Measurements from ENCODE around the gene TRIM46. TPM values are rescaled to one million over a fixed set of nuclear protein-coding genes. Genes with fewer than 3 reads are reported as not detected.
A peak's percentile ranks its signal among the peaks of the same experiment; 100 is the strongest.

TRIM46 gene
- total RNA-seq, 1 experiment from 2014 or later: 3.8 TPM

GRCh38 chr1:155169541-155169940 lies 4.1 kb upstream of the TRIM46 start:
- DNase-seq (ENCODE audit: low read depth, low spot score) (no peak), ATAC-seq (no peak)
- Histone ChIP-seq H3K27me3 (ENCODE audit: control insufficient read depth, insufficient read depth, low read length) (no peaks in the 10 kb centered on the region), H3K4me3 (ENCODE audit: low read depth in 2 of 2, low read length in 2 of 2) (no peak overlapping the region), H3K36me3 (ENCODE audit: control insufficient read depth, insufficient read depth, low read length) (no peaks in the 10 kb centered on the region; the same call in 1 of the 2 replicates), H3K4me1 (ENCODE audit: control insufficient read depth, insufficient read depth, low read length) (peaks cover 22% of the 10 kb centered on the region), H3K9me3 (ENCODE audit: control insufficient read depth, insufficient read depth, low read depth, low read length) (no peaks in the 10 kb centered on the region), H3K27ac (ENCODE audit: low read length) (no peak overlapping the region)
- TF ChIP-seq REST (IDR thresholded peaks at IDR 0.05; ENCODE audit: insufficient read depth in 1 of 2, low read depth in 2 of 2, low read length in 1 of 2) (no peak), SIN3A (IDR thresholded peaks at IDR 0.05; ENCODE audit: borderline replicate concordance, insufficient read depth, low read depth, low read length) (no peak), POLR2AphosphoS5 (IDR thresholded peaks at IDR 0.05; ENCODE audit: low read depth, low read length) (no peak), TCF7L2 (IDR thresholded peaks at IDR 0.05; ENCODE audit: low read depth, low read length) (no peak)
- TF ChIP-seq, protein P1, sequence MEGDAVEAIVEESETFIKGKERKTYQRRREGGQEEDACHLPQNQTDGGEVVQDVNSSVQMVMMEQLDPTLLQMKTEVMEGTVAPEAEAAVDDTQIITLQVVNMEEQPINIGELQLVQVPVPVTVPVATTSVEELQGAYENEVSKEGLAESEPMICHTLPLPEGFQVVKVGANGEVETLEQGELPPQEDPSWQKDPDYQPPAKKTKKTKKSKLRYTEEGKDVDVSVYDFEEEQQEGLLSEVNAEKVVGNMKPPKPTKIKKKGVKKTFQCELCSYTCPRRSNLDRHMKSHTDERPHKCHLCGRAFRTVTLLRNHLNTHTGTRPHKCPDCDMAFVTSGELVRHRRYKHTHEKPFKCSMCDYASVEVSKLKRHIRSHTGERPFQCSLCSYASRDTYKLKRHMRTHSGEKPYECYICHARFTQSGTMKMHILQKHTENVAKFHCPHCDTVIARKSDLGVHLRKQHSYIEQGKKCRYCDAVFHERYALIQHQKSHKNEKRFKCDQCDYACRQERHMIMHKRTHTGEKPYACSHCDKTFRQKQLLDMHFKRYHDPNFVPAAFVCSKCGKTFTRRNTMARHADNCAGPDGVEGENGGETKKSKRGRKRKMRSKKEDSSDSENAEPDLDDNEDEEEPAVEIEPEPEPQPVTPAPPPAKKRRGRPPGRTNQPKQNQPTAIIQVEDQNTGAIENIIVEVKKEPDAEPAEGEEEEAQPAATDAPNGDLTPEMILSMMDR (IDR thresholded peaks at IDR 0.05): no peak
- in situ Hi-C loops (cut with HindIII; ENCODE audit: low pct_unique_long_range_greater_than_20kb, low sequenced_read_pairs) (no loop called here), intact Hi-C loops (cut with micrococcal nuclease; ENCODE audit: unreplicated experiment) (loop anchor here (2.0 kb wide), 1 partner anchor 77 kb away; no protein-coding TSS in a partner anchor)
- no TSS peak for BruUV-seq (replicated peaks)
- ChIA-PET POLR2A (no interaction called here), CTCF (interaction anchor here (0.7 to 3.3 kb wide), 4 partner anchors 24 to 84 kb away, joined by 4 to 27 read pairs (median 8); no protein-coding TSS in a partner anchor)

- no peak overlapping the region for H3K4me3 ChIP-seq (ENCODE audit: low read depth in 2 of 2, low read length in 2 of 2)
- DNase-seq (ENCODE audit: low read depth, low spot score): no peak
- ChIA-PET CTCF (interaction anchor here (0.6 to 3.3 kb wide), 6 partner anchors 9 to 1544 kb away, joined by 3 to 27 read pairs (median 12); no protein-coding TSS in a partner anchor), POLR2A (no interaction called here)
- H3K4me1 ChIP-seq (ENCODE audit: control insufficient read depth, insufficient read depth, low read length): peaks cover 22% of the 10 kb centered on the region
- intact Hi-C loops (cut with micrococcal nuclease; ENCODE audit: unreplicated experiment) (no loop called here), in situ Hi-C loops (cut with HindIII; ENCODE audit: low pct_unique_long_range_greater_than_20kb, low sequenced_read_pairs) (no loop called here)
- TF ChIP-seq, protein P1 (IDR thresholded peaks at IDR 0.05): no peak
- TF ChIP-seq POLR2AphosphoS5 (IDR thresholded peaks at IDR 0.05; ENCODE audit: low read depth, low read length) (no peak), SIN3A (IDR thresholded peaks at IDR 0.05; ENCODE audit: borderline replicate concordance, insufficient read depth, low read depth, low read length) (no peak), TCF7L2 (IDR thresholded peaks at IDR 0.05; ENCODE audit: low read depth, low read length) (no peak), REST (IDR thresholded peaks at IDR 0.05; ENCODE audit: insufficient read depth in 1 of 2, low read depth in 2 of 2, low read length in 1 of 2) (no peak)
- TSS peak; percentile 70 for BruUV-seq (replicated peaks)
- H3K27ac ChIP-seq (ENCODE audit: low read length): no peak overlapping the region
- H3K9me3 ChIP-seq (ENCODE audit: control insufficient read depth, insufficient read depth, low read depth, low read length): no peaks in the 10 kb centered on the region
- no peak for ATAC-seq
- H3K36me3 ChIP-seq (ENCODE audit: control insufficient read depth, insufficient read depth, low read length): no peaks in the 10 kb centered on the region; the same call in 1 of the 2 replicates
- H3K27me3 ChIP-seq (ENCODE audit: control insufficient read depth, insufficient read depth, low read length): no peaks in the 10 kb centered on the region
These were observed 3.4 kb upstream of the TRIM46 start for GRCh38 chr1:155170101-155170785.

All from Panc1 (cell line).